ENCODE results near the gene ZNF827.

ZNF827 gene

GRCh38 chr4:145824463-145824862, 114.2 kb downstream of the ZNF827 start:
- DNase-seq: no peak

GRCh38 chr4:145823743-145824142, 114.9 kb downstream of the ZNF827 start:
- DNase-seq: no peak

- no peak for DNase-seq
Observed at GRCh38 chr4:145822581-145822980, 116.0 kb downstream of the ZNF827 start.

GRCh38 chr4:145822181-145822580, 116.4 kb downstream of the ZNF827 start:
- DNase-seq: no peak

- no peak for DNase-seq
Observed at GRCh38 chr4:145821766-145822165, 116.9 kb downstream of the ZNF827 start.

- DNase-seq: no peak
Observed at GRCh38 chr4:145820407-145820806, 118.2 kb downstream of the ZNF827 start.

- DNase-seq: no peak
Observed at GRCh38 chr4:145819853-145820181, 118.8 kb downstream of the ZNF827 start.

- DNase-seq: no peak
Observed at GRCh38 chr4:145819101-145819852, 119.3 kb downstream of the ZNF827 start.

- DNase-seq: no peak
Observed at GRCh38 chr4:145818011-145818410, 120.6 kb downstream of the ZNF827 start.

- no peak for DNase-seq
Observed at GRCh38 chr4:145816091-145816490, 122.5 kb downstream of the ZNF827 start.

- DNase-seq: no peak
Observed at GRCh38 chr4:145815626-145816025, 123.0 kb downstream of the ZNF827 start.

- DNase-seq: no peak
Observed at GRCh38 chr4:145815027-145815612, 123.5 kb downstream of the ZNF827 start.

GRCh38 chr4:145814246-145814645, 124.4 kb downstream of the ZNF827 start:
- DNase-seq: no peak

- no peak for DNase-seq
Observed at GRCh38 chr4:145812919-145813318, 125.7 kb downstream of the ZNF827 start.

GRCh38 chr4:145808848-145809512, 129.6 kb downstream of the ZNF827 start:
- DNase-seq: no peak

- DNase-seq: peak; percentile 10 to 23
Observed at GRCh38 chr4:145808021-145808650, 130.5 kb downstream of the ZNF827 start.

- DNase-seq: no peak
Observed at GRCh38 chr4:145805490-145805889, 133.1 kb downstream of the ZNF827 start.

- no peak for DNase-seq
Observed at GRCh38 chr4:145804116-145804515, 134.5 kb downstream of the ZNF827 start.

- no peak for DNase-seq
Observed at GRCh38 chr4:145799223-145799622, 139.4 kb downstream of the ZNF827 start.

GRCh38 chr4:145797278-145797677, 141.3 kb downstream of the ZNF827 start:
- DNase-seq: no peak

GRCh38 chr4:145796346-145796745, 142.3 kb downstream of the ZNF827 start:
- DNase-seq: no peak

- DNase-seq: no peak
Observed at GRCh38 chr4:145795521-145795920, 143.1 kb downstream of the ZNF827 start.

GRCh38 chr4:145792429-145792828, 146.2 kb downstream of the ZNF827 start:
- DNase-seq: no peak

- DNase-seq: no peak
Observed at GRCh38 chr4:145791988-145792387, 146.6 kb downstream of the ZNF827 start.

Measured in CD4-positive, alpha-beta T cell treated with Interleukin-4 for 1 hour (primary cell).